ENCODE data around the gene ZNF629.

GRCh38 chr16:30741461-30741914, 45.5 kb downstream of the ZNF629 start:
- TF ChIP-seq POLR2A (IDR thresholded peaks at IDR 0.05; ENCODE audit: low read length) (no peak), GATA1 (IDR thresholded peaks at IDR 0.05; ENCODE audit: low read depth, low read length) (no peak)
